Tibial nerve (tissue), 4 donors: ENCODE measurements around the gene TGFBI. TPM values are rescaled to one million over a fixed set of nuclear protein-coding genes. Genes with fewer than 3 reads are reported as not detected.

Experiments
- DNase-seq, 2 donors: peaks; one replicate each; pipeline ENCODE4 v3.0.0-alpha.2; 2019; ENCODE audit warnings: low spot score in 2 of 2
- H3K27ac ChIP-seq, 4 donors: fragments of 200-600 bp; sonication (generic) in 3 of 4; one replicate each; pipeline ENCODE4 v1.5.1; 2017 to 2019; ENCODE audit warnings: mild to moderate bottlenecking in 1 of 4
- H3K27me3 ChIP-seq, 2 donors: fragments of 200-600 bp; sonication (generic) in 1 of 2; one replicate each; pipeline versions ENCODE4 v1.5.1 to v1.6.0; 2017 to 2019
- H3K36me3 ChIP-seq, 3 donors: fragments of 200-600 bp; sonication (generic); one replicate each; pipeline ENCODE4 v1.5.1; 2018 to 2019
- H3K4me1 ChIP-seq, 4 donors: fragments of 200-600 bp; sonication (generic) in 3 of 4; one replicate each; pipeline ENCODE4 v1.5.1; 2017 to 2019
- H3K4me3 ChIP-seq, 4 donors: fragments of 200-600 bp; sonication (generic) in 3 of 4; one replicate each; pipeline ENCODE4 v1.5.1; 2017 to 2019; ENCODE audit warnings: mild to moderate bottlenecking in 1 of 4, moderate library complexity in 1 of 4
- H3K9me3 ChIP-seq, 4 donors: fragments of 200-600 bp; sonication (generic) in 3 of 4; one replicate each; pipeline ENCODE4 v1.5.1; 2017 to 2019
- CTCF ChIP-seq, 5 experiments: fragments of 200-600 bp in 3 of 5; fragments of 450-650 bp in 2 of 5; sonication (generic) in 3 of 5; IDR thresholded peaks; one replicate each; pipeline ENCODE4 v1.5.1; 2016 to 2019; ENCODE audit warnings: antibody characterized with exemption in 5 of 5, mild to moderate bottlenecking in 3 of 5, moderate library complexity in 2 of 5
- EP300 ChIP-seq, 2 donors: sonication (generic); formaldehyde crosslinking; IDR thresholded peaks; one replicate each; pipeline ENCODE4 v1.6.1; 2017; ENCODE audit warnings: antibody characterized with exemption in 2 of 2, mild to moderate bottlenecking in 1 of 2
- POLR2A ChIP-seq, 2 donors: fragments of 450-650 bp; IDR thresholded peaks; one replicate each; pipeline ENCODE4 v1.6.1; 2017; ENCODE audit warnings: antibody characterized with exemption in 2 of 2, mild to moderate bottlenecking in 2 of 2, moderate library complexity in 2 of 2
- WGBS, 2 donors: methylation state at CpG; one replicate each; pipeline ENCODE4 v1.1.5; 2018; 5-methylcytosine and 5-hydroxymethylcytosine counted together
- total RNA-seq, 4 donors: library from RNA; depleted of rRNA; stranded (reverse); fragments of >200 nt; gene quantifications; one replicate each; pipeline ENCODE4 v1.1.0, GENCODE V29; 2016

The TGFBI gene
- total RNA-seq, 4 donors from 2014 or later: 158 to 291 (median 212) TPM

GRCh38 chr5:136061630-136062365 lies 33.0 kb downstream of the TGFBI start:
- no peak for DNase-seq
- no peaks in the 10 kb centered on the region for H3K27me3 ChIP-seq
- TF ChIP-seq EP300 (IDR thresholded peaks at IDR 0.05) (no peak), CTCF (IDR thresholded peaks at IDR 0.05) (no peak), POLR2A (IDR thresholded peaks at IDR 0.05) (no peak)
- H3K9me3 ChIP-seq: no peaks in the 10 kb centered on the region
- H3K36me3 ChIP-seq: peaks cover 0 to 52% (median 0%) of the 10 kb centered on the region in 3 donors
- 80 to 86% methylated on average over 2 to 6 of the region's 6 CpGs for WGBS, 2 donors
- H3K27ac ChIP-seq: no peak overlapping the region
- no peak overlapping the region for H3K4me3 ChIP-seq
- H3K4me1 ChIP-seq: peaks cover 0 to 51% (median 15%) of the 10 kb centered on the region in 4 donors

- TF ChIP-seq EP300 (IDR thresholded peaks at IDR 0.05) (no peak), CTCF (IDR thresholded peaks at IDR 0.05) (peak in 3 of 5 experiments; percentile 25 to 57 (median 25))
- no peak for DNase-seq
- Histone ChIP-seq H3K4me1 (peaks cover 0 to 43% (median 11%) of the 10 kb centered on the region in 4 donors), H3K27me3 (no peaks in the 10 kb centered on the region), H3K9me3 (no peaks in the 10 kb centered on the region), H3K4me3 (no peak overlapping the region), H3K36me3 (peaks cover 0 to 48% (median 0%) of the 10 kb centered on the region in 3 donors), H3K27ac (no peak overlapping the region)
- WGBS, 2 donors: 69 to 75% methylated on average over 6 of the region's 6 CpGs
Observed at GRCh38 chr5:136062366-136063274, 33.8 kb downstream of the TGFBI start.

GRCh38 chr5:136063778-136064465 lies 35.1 kb downstream of the TGFBI start:
- no peak for TF ChIP-seq POLR2A (IDR thresholded peaks at IDR 0.05)
- H3K27me3 ChIP-seq: no peaks in the 10 kb centered on the region
- no peak overlapping the region for H3K4me3 ChIP-seq
- peaks cover 0 to 48% (median 0%) of the 10 kb centered on the region in 3 donors for H3K36me3 ChIP-seq
- peaks cover 0 to 30% (median 4%) of the 10 kb centered on the region in 4 donors for H3K4me1 ChIP-seq
- peak overlapping the region in 1 of 4 donors; percentile 68 for H3K27ac ChIP-seq
- DNase-seq: no peak
- 81 to 89% methylated on average over 8 of the region's 8 CpGs for WGBS, 2 donors
- H3K9me3 ChIP-seq: no peaks in the 10 kb centered on the region

DNA sequence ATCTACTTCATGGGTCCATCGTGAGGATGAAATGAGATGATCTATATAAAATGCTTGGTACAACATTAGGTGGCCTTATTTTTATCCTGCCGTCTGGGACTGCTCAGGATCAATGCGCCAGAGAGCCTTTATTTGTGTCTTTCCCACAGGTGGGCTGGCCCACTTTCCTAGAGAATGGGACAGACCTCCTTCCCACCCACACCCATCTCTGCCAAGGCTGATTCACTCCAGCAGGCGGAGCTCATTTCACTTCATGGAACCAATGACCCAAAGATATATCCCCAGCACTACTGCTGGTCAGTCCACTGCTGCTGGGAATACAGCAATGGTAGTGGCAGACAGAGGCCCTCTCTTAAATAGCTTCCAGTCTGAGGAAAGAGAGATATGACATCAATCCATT lies 35.7 kb downstream of the TGFBI start:
- no peaks in the 10 kb centered on the region for H3K9me3 ChIP-seq
- H3K27ac ChIP-seq: peak overlapping the region in 1 of 4 donors; percentile 68
- no peak for TF ChIP-seq POLR2A (IDR thresholded peaks at IDR 0.05)
- peaks cover 0 to 24% (median 4%) of the 10 kb centered on the region in 4 donors for H3K4me1 ChIP-seq
- no peak for DNase-seq
- WGBS, 2 donors: 74 to 77% methylated on average over 4 of the region's 4 CpGs
- no peak overlapping the region for H3K4me3 ChIP-seq
- H3K27me3 ChIP-seq: no peaks in the 10 kb centered on the region
- H3K36me3 ChIP-seq: peaks cover 0 to 43% (median 0%) of the 10 kb centered on the region in 3 donors

DNA sequence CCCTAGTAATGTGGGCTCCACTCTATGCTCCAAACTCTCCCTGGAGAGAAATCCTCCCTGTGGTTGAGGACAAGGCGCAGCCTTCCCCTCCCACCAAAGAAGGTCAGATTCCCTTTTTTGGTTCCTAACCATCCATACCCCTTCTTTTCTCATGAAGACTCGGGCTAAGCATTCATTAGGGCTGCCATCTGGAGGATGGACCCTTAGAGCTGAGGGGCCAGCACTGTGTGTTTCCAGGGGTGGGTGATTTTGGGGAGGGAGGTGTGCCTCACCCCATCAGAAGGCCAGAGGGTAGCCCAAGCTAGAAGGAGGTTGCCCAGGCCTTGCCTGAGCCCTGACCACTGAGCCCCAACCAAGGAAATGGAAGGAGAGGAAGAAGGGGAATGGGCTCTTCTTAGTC lies 36.8 kb downstream of the TGFBI start:
- peak overlapping the region in 2 of 4 donors; percentile 57 to 68 for H3K27ac ChIP-seq
- no peaks in the 10 kb centered on the region for H3K9me3 ChIP-seq
- no peak overlapping the region for H3K4me3 ChIP-seq
- WGBS, 2 donors: 71 to 80% methylated on average over 2 of the region's 2 CpGs
- TF ChIP-seq EP300 (IDR thresholded peaks at IDR 0.05) (no peak), POLR2A (IDR thresholded peaks at IDR 0.05) (no peak)
- DNase-seq: no peak
- peaks cover 0 to 23% (median 4%) of the 10 kb centered on the region in 4 donors for H3K4me1 ChIP-seq
- H3K27me3 ChIP-seq: no peaks in the 10 kb centered on the region
- H3K36me3 ChIP-seq: peaks cover 0 to 35% (median 0%) of the 10 kb centered on the region in 3 donors

DNA sequence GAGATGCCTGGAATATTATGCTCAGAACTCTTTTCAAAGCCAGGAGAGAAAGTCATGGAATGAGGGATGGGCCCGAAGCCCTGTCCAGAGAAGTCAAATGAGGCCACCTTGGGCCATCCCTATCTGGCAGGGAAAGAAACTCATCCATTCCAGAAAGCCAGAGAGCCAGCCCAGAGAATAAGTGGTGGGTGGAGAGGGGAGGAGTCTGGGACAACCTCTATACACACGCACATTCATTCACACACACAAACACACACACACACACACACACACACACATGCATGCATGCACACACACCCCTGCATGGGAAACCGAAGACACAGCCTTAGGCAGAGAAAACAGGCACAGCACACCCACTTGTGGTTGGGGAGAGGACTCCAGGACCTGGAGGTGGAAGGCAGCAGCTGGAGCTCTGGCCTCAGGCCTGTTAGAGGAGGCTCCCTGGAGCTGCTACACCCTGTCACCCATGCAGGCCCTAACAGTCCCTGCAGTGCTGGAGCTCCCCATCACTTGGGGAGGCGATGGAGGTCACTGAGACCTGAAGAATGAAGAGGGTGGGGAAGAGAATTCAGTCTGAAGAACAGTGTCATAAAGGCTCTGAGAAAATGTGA lies 38.0 kb downstream of the TGFBI start:
- Histone ChIP-seq H3K27ac (peak overlapping the region in 1 of 4 donors; percentile 68), H3K27me3 (no peaks in the 10 kb centered on the region)
- no peak for DNase-seq

More for the DNA sequence above, 38.0 kb downstream of the TGFBI start:
- TF ChIP-seq CTCF (IDR thresholded peaks at IDR 0.05) (peak in 3 of 5 experiments; percentile 13 to 35 (median 18)), EP300 (IDR thresholded peaks at IDR 0.05) (no peak)
- no peaks in the 10 kb centered on the region for H3K9me3 ChIP-seq
- WGBS, 2 donors: 25 to 46% methylated on average over 4 of the region's 4 CpGs
- H3K4me3 ChIP-seq: no peak overlapping the region
- H3K4me1 ChIP-seq: peaks cover 0 to 23% (median 4%) of the 10 kb centered on the region in 4 donors
- H3K36me3 ChIP-seq: peaks cover 0 to 23% (median 0%) of the 10 kb centered on the region in 3 donors
